Ramos (cell line): ENCODE results near the gene COL9A2.
"Not testable (repeated sequence)": the region's sequence is repeated elsewhere in the genome, so short reads cannot be mapped to it uniquely, and the experiment has no call there.

Experiments used
- in situ Hi-C: fragments of 300-500 bp; cut with MboI; formaldehyde crosslinking; loops from one replicate; pipeline ENCODE4 v1.14.3; 2022; ENCODE audit warnings: low sequenced_read_pairs; ENCODE audit not compliant: unreplicated experiment

The COL9A2 gene

DNA sequence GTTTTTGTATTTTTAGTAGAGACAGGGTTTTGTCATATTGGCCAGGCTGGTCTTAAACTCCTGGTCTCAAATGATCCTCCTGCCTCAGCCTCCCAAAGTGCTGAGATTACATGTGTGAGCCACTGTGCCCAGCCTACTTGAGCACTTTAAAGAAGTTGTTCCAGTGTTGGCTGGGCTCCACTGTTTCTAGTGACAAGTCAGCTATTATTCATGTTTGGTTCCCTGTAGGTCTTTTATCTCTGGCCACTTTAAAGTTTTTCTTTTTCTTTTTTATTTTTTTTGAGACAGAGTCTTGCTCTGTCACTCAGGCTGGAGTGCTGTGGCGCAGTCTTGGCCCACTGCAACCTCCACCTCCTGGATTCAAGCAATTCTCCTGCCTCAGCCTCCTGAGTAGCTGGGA, 14.3 kb upstream of the COL9A2 start:
- in situ Hi-C loops, result not testable (repeated sequence)

DNA sequence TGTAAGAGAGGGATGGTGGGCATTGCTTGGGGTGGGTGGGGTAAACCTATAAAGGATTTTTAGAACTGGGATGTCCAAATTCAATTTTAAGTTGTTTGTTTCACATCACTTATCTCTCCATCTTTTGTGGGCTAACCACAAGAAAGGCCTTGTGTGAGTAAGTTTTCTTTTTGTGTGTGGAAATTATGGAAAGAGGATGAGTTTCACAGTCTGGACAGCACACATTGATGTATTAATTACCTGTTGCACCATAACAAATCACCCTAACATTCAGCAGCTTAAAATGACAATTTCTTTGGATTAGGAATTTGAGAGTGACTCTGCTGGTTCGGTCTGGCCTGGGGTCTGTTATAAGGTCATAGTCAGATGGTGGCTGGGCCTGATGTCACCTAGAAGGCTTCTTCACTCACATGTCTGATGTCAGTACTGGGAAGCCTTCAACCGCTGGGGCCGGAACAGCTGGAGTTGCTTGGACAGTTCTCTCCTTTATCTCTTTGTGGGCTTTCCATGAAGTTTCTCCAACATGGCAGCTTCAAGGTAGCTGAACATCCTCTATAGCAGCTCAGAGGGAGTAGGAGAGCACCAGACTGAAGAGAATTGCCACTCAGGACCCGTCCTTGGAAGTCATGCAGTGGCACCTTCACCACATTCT, 2.0 kb upstream of the COL9A2 start:
- in situ Hi-C loops, result no loop called here

DNA sequence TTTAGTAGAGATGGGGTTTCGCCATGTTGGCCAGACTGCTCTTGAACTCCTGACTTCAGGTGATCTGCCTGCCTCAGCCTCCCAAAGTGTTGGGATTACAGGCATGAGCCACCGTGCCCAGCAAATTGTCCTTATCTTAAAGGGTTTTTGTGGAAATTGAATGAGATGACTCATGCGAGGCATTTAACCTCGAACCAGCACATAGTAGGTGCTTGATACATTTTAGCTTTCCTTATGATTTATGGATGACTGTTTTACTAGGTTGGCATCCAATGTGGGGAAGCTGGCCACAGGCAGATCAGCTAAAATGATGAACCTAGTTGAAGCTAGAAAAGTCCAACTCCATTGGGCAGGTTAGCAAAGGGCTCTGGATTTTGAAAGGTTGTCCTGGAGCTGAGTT, 1.4 kb upstream of the COL9A2 start:
- in situ Hi-C loops, result no loop called here

DNA sequence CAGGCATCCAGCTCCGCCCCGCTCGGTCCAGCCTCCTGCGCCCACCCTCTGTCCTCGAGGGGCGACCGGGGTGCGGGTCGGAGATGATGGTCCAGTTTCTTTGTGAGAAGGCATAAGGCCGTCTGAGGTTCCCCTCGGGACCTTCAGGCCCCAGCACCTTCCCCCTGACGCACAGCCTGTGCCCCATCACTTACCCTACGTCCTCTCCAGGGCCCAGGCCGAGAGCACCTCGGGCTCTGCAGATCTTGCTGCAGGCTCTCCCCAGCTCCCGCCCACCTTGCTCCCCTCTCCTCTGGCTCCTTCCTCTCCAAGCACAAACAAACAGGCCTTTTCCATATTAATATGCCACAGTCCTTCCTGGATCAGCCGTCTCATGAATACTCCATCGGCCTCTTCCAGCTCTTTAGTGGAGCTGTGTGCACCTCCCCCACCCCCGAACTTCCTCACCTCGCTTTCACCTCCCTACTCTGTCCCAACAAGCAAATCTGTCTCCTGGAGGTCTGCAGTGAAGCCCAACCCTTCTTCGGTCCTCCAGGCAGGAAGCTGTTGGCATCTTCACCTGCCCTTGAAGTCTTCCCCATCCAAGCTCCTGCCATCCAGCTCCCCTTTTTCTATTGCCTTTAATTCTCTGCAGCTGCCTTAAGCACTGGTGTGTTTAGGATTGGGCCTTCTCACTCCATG, 448 bp upstream of the COL9A2 start:
- in situ Hi-C loops, result no loop called here

- in situ Hi-C loops, result no loop called here
Observed at GRCh38 chr1:40315795-40316594, 1.1 kb downstream of the COL9A2 start.

- in situ Hi-C loops, result no loop called here
Observed at GRCh38 chr1:40315239-40315794, 1.8 kb downstream of the COL9A2 start.

DNA sequence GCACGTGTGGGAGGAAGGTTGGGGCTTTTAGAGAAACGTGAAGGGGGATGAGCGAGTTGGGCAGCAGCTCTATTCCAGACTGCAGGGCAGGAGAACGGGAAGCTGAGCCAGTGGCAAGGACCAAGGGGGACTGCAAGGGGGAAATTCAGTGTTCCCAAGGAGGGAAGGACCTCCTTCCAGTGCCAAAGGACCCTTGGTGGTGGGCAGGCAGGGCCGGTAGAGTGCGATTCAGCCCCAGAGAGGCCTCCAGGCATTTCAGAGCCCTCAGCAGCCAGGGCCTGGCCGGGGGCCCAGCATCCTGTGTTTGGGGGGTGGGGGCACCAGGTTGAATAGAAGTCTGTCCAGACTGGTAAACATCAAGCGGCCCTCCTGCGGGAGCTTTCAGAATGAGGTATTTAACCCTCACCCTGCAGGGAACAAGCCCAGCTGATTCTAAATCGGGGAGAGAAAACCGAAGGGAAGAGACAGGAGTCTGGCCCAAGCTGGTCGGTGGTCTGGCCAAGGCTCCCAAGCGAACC, 2.3 kb downstream of the COL9A2 start:
- in situ Hi-C loops, result no loop called here

DNA sequence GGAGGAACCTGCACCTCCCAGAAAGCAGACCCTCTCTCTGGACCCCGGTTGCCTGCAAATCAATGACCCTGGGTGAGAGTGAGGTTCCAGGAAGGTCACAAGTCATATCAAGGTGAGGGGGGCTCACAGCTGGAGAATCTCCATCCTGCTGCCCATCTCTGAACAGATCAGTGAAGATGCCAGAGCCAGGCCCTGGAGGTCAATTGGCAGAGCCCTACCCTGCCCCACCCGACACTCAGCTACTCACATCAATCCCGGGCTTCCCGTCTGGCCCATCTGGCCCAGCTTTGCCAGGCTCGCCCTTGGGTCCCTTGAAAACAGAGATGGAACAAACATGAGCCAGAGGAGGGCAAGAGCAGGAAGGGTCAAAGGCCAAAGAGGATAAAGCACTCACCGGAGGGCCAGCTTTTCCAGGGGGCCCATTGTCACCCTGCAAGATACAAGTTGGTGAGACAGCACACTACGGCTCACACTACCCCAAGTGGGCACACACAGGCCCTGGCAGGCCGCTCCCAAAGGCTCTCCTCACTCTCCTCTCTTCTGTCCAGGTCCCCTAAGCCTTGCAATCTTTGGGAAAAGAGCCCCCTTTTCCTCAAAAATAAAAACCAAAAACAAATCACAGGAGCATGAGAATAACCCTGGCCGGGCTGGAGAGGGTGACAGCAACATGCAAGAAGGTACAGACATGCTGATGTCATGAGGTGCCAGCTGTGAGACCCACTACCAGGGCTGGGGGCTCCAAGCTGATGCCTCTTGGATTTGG, 2.9 kb downstream of the COL9A2 start:
- in situ Hi-C loops, result no loop called here

- in situ Hi-C loops, result no loop called here
Observed at GRCh38 chr1:40313329-40313957, 3.6 kb downstream of the COL9A2 start.

GRCh38 chr1:40312238-40313205, 4.6 kb downstream of the COL9A2 start:
- in situ Hi-C loops, result no loop called here

DNA sequence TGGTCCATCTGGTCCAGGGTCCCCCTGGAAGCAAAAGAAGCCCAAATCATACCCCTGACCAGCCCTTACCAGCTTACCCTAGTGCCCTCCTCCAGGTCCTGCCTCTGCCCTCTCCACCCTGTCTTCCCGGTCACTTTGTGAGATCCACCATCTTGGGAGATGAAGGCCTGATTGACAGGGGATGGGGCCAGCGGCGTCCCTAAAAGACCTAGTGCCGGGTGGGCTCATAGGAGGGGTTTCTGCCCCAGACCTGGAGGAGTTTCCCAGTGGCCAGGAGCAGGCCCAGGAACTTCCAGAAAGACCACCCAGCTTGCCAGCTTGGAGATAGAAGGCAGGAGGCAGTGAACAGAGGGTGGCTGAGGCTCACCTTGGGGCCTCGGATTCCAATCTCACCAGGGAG, 5.4 kb downstream of the COL9A2 start:
- in situ Hi-C loops, result no loop called here

DNA sequence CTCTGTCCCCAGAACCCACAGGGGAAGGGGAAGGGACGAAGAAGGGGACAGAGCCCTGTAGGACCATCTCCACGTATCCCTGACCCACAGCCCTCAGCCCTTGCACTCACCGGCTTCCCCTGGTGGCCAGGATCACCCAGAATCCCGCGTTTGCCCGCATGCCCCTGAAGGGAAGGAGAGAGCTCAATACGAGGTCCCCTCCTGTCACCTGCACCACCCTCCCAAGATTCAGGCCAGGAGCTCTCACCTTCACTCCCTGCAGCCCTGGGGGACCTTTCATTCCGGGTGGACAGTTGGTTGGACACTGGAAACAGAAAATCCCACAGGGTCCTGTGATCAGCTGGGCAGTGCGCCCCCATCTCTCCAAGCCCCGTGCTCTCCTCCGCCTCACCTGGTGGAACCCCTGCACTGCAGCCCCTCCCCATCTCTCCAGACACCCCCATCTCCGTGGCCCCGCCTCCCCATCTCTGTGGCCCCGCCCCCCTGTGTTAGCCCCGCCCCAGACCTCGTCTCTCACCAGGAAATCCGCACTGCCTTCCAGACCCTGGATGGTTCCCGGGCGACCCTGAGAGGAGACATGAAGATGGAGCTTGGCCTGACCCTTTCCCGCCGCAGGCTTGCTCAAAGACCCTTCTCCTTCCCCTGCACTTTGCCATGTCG, 6.0 kb downstream of the COL9A2 start:
- in situ Hi-C loops, result no loop called here

DNA sequence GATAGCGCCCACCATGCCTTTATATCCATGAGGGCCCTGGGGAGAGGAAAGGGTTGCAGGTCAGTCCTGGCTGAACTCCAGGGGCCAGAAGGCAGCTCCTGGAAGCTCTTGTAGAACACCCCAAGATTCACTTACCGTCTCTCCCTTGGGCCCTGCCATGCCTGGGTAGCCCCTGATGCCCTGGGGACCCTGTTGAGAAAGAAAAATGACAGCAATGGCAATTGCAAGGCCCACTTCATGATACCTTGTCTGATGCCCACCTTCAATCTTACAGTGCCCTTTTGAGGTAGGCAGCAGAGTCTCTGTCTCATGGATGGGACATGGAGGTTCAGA, 7.0 kb downstream of the COL9A2 start:
- in situ Hi-C loops, result no loop called here

DNA sequence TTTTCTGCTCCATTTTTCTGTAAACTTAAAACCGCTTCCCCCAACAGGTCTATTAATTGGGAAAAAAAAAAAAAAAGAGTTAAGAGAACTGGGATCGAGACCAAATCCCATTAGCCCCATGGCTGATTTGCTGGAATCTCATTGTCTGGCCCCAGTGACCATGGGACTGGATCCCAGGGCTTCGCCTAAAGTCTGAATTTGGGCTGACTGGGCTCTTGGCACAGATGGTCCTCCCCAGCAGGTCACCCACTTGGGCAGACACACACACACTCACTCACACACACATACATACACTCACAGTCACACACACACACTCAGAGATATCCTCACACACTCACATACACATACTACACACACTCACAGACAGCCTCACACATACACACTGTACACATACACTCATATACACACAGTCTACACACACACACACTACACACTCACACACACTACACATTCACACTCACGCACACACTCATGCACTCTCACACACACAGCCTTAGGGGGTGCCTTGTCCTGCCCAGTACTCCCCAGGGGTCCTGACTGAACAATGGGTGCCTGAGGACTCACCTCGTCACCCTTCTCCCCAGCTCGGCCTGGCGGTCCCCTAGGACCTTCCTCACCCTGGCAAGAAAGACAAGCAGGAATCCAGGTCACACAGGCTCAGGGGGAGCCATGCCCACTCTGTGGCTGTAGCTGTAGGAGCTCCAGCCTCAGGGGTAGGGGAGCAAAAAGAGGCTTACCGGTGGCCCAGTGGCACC, 7.5 kb downstream of the COL9A2 start:
- in situ Hi-C loops, result no loop called here

- in situ Hi-C loops, result no loop called here
Observed at GRCh38 chr1:40308036-40308727, 8.9 kb downstream of the COL9A2 start.

DNA sequence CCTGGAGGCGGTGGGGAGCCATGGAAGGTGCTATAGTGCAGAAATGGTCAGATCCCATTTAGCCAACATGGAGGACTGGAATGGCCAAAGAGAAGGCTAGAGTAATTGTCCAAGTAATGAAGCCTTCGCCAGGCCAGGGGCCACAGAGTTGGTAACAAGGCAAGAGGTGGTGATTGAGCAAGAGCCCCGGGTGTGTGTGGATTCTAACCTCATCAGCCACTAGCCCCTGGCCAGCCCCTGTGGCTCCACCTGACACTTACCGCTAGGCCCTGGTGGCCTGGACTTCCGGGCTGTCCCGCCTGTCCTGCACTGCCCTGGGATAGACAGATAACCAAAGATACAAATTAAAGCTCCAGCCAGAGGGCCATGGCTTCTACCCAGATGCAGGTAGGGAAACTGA, 9.9 kb downstream of the COL9A2 start:
- in situ Hi-C loops, result no loop called here

DNA sequence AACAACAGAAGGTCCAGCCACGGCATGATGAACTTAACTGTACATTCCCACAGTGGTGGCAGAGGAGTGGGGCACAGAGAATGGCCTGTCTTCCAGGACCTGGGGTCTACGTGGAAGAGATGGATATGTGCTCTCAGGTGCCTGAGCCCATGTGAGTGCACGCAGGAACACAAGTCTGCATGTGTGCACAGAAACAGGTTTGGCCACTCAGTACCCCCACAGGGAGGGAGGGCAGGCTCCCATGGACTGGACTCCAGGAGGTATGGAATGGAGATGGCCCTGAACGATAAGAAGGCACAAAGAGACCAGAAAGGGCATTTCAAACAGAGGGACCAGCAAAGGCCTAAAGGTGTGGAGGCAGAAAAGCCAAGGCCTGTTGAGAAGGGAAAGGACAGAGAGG, 10.8 kb downstream of the COL9A2 start:
- in situ Hi-C loops, result no loop called here
